ENCODE measurements around the gene USP24.
"Not testable (repeated sequence)": the region's sequence is repeated elsewhere in the genome, so short reads cannot be mapped to it uniquely, and the experiment has no call there.

Gene USP24

GRCh38 chr1:55117941-55118340, 97.2 kb downstream of the USP24 start:
- DNase-seq, result no peak

- not testable (repeated sequence) for DNase-seq
Observed at GRCh38 chr1:55109005-55109404, 106.2 kb downstream of the USP24 start.

DNA sequence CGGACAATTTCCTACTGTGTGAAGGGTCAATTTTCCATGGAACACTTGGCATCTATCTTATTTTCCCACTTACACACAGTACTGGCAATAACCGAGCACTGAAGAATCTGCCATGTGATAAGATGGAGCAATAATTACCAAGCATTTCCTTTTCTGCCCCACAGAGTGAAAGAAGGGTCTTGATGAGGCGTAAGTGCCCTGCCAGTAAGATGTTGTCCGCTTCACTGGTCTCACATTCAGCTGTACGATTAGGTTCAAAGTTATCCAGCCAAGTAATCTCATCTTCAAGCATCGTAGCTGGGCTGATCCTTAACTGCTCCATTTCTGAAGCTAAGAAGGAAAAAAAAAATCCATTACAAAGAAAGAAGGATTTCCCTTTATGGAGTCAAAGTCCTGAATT, 108.1 kb downstream of the USP24 start:
- no peak for DNase-seq

GRCh38 chr1:55103891-55104290, 111.3 kb downstream of the USP24 start:
- no peak for DNase-seq

GRCh38 chr1:55095095-55095494, 120.1 kb downstream of the USP24 start:
- no peak for DNase-seq

DNA sequence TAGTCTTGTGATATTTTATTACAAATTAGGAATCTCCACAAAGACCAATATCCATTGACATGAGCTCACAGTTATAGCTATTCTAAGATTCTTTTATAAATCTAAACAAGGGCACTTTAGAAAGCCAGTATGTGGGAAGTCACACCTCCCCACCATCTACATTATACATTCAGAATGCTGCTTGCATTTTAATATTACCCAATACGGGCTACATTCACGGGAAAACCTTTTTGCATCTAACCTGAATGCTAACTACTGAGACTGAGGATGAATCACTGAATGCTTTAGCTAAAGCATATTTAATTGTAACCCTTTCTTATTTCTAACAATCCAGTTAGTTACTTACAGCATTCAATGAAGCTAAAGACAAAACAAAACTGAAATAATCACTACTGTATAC, 122.7 kb downstream of the USP24 start:
- DNase-seq, result no peak

GRCh38 chr1:55089683-55090082, 125.5 kb downstream of the USP24 start:
- DNase-seq, result no peak

- no peak for DNase-seq
Observed at GRCh38 chr1:55088413-55088812, 126.8 kb downstream of the USP24 start.

DNA sequence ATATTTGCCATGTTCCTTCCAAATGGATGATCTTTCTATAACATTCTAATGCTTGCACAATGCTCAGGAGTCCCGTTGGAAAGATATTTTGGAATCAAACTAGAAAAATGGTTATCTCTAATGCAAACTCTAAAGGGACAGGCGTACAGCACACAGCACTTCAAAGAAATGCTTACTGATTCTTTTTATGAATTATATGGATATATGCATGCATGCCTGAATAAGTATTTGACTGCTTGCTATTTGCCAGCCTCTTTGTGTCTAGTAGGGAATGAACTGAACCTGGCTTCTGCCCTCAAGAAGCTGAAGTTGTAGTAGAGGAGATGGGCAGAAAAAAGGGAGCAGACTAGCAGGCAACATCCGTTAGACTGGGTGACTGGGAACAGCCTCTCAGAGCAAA, 127.7 kb downstream of the USP24 start:
- DNase-seq, result no peak

- no peak for DNase-seq
Observed at GRCh38 chr1:55084257-55084656, 130.9 kb downstream of the USP24 start.

- no peak for DNase-seq
Observed at GRCh38 chr1:55081905-55082296, 133.3 kb downstream of the USP24 start.

- DNase-seq, result no peak
Observed at GRCh38 chr1:55081188-55081904, 133.8 kb downstream of the USP24 start.

DNA sequence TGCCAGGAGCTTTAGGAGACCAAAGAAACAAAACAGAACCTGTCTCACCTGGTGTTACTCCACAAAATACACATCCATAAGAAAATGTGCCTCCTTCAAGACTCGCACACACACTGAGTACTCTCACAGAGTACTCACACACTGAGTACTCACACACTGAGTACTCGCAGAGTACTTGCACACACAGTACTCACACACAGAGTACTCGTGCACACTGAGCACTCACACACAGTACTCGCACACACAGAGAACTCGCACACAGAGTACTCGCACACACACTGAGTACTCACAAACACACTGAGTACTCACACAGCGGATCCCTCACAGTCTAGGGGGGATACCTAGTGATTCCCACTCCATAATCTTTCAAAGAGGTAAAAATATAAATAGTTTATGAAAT, 135.5 kb downstream of the USP24 start:
- DNase-seq, result no peak

DNA sequence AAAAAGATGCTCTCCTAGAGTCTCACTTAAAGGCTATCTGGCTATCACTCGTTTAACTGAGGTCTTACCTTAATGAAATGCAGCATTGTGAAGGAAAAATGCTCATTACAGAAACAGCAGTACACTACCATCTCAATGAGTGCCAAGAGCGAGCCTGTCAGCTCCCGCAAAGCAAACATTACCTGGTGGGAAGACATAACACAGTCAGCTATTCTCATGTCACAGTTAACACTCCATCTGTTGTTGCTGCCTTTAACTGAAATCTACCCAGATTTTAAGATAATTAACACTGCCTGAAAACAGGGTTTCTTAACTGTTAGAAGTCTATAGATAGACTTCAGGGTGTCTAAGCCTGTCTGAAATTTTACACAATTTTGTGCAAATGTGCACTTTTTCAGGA, 136.7 kb downstream of the USP24 start:
- no peak for DNase-seq

GRCh38 chr1:55076356-55076755, 138.8 kb downstream of the USP24 start:
- DNase-seq, result no peak

- DNase-seq, result no peak
Observed at GRCh38 chr1:55074455-55074854, 140.7 kb downstream of the USP24 start.

DNA sequence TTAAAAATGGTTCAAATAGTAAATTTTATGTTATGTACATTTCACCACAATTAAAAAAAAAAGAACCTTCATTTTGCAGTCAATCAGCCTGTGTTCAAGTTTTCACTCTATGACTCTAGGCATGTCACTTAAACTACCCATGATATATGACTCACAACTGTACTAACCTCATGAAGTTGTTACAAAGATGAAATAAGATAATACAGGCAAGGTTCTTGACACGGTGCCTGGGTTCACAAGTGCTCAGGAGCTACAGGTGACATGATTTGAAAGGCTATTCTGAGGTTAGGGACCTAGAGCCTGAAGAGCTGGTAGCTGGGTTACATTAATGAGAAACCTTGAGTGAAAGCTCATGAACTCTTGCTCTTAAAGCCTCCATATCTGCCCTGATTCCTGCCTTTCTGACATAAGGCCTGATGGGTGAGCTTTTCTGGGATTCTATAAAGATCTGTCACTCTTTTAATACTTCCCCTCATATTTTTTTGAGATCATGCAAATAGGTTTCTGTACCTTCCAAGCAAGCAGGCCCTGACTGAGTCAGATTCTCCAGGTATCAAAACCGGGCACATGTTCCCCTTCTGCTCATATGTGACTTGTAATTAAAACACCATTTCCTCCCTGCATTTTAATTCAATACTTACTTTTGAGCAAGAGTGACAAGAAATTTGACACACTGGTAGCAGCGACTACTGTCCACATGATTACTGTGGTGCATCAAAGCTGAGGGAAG, 141.8 kb downstream of the USP24 start:
- peak in 1 of 2 experiments; percentile 39 for DNase-seq

- no peak for DNase-seq
Observed at GRCh38 chr1:55071477-55071876, 143.7 kb downstream of the USP24 start.

DNA sequence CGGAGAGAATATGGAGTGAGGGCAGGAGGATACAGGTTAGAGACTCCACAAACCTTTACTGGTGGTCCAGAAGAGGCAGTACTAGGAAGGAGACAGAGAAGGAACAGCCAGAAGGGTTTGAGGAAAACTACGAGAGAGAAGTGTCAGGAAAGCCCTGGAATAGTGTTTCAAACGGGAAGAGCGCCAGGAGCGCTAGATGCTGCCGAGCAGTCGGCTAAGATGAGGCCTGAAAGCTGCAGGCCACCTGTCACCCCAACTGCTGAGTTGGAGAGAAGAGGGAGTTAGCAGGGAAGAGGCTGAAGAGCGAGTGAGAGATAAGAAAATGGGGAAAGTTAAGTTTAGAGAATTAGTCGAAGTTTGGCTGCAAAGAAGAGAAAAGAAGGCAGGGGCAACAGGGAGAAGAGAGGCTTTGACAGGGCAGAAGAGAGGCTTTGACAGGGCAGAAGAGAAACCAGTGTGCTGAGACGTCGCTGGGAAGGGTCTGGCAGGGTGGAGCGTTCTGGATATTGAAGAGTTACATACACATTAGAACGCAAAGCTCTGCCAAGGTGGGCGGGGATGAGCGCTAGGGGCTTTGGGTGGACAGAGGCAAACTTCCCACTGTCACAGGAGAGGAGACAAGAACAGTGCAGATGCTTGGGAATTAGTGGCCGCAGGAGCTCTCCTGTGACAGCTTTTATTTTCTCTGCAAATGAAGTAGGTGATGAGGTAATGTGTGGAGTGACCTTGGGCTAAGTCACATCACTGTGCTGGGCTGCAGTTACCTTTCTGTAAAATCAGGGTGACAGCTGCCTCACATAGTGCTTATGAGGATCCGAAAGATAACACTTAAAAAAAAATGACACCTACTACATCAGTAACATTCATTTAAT, 144.6 kb downstream of the USP24 start:
- no peak for DNase-seq

- peak in 1 of 2 experiments; percentile 10 for DNase-seq
Observed at GRCh38 chr1:55069280-55069679, 145.9 kb downstream of the USP24 start.

GRCh38 chr1:55068638-55069037, 146.5 kb downstream of the USP24 start:
- no peak for DNase-seq

DNA sequence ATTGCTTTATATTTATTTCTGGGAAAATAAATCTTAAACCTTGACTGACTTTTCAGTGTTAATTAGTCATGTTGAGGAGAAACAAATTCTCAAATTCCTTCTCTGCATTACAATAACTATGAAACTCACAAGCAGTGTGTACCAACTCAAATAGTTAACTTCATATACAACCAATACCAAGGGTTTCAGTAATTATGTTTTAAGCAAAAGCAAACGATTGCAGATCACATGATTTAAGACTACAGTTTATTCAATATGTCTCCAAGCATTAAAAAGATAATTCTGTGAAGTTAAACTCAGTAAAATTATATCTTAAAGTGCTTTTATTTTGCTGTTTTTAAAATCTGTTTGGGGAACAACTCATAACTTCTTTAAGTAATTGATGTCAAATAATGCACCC, 147.2 kb downstream of the USP24 start:
- no peak for DNase-seq

DNA sequence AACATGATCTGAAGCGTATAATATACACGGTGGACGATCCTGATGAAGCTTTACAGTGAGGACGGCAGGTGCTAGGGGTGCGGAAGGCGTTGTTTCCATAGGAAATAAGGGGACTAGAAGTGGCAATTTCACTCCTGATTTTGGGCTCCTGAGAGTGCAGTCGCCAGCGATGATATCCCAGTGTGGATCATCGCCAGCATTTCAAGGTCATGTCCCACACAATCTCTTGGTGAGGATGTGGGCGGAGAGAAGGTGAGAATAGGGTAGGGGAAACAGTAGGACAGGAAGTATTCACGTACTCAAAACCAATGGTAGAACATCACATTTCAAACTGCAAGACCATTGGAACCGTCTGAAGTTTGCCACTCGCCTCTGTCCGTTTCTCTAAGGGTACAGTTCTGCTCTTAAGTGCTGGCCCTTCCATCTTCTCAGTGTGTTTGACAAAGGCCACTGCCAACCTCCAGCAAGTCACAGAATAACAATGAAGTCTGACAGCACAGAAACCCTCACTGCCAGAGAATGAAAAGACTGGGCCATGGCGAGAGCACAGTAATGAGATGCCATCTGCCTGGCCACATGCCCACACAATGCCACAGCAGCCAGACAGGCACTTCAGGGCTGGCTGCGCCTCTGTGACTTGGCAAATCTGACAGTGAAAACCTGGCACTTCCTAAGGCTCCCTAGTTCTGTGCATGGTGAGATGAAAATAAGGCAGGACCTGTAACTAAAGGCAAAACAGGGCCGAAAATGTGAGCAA, 148.0 kb downstream of the USP24 start:
- DNase-seq, result peak in 1 of 2 experiments; percentile 9

All from activated T-cell treated with anti-CD3 and anti-CD28 coated beads, Interleukin-2, amount 50 U/mL, for 48 hours (primary cell).